Activated CD8-positive, alpha-beta memory T cell treated with anti-CD3 and anti-CD28 coated beads for 1 hour (primary cell): Measurements from ENCODE around the gene EHF.

ENCODE experiments used
- DNase-seq, 2 donors: peaks; one replicate each; pipeline ENCODE4 v3.0.0-alpha.2; 2020; ENCODE audit warnings: low read depth in 1 of 2; ENCODE audit errors: extremely low read depth in 1 of 2

Gene EHF

GRCh38 chr11:34601609-34602008 is 19.3 kb upstream of the EHF start:
- DNase-seq, result no peak

GRCh38 chr11:34602245-34602644 is 18.6 kb upstream of the EHF start:
- no peak for DNase-seq

GRCh38 chr11:34603129-34604001 is 17.5 kb upstream of the EHF start:
- no peak for DNase-seq

- no peak for DNase-seq
These were observed 16.7 kb upstream of the EHF start for GRCh38 chr11:34604145-34604544.

- no peak for DNase-seq
These were observed 16.0 kb upstream of the EHF start for GRCh38 chr11:34604911-34605310.

GRCh38 chr11:34605481-34606325 is 15.2 kb upstream of the EHF start:
- DNase-seq, result no peak

- DNase-seq, result no peak
These were observed 14.4 kb upstream of the EHF start for GRCh38 chr11:34606326-34607120.

GRCh38 chr11:34609187-34609751 is 11.6 kb upstream of the EHF start:
- DNase-seq, result no peak

GRCh38 chr11:34609850-34610249 is 11.0 kb upstream of the EHF start:
- DNase-seq, result no peak

- DNase-seq, result no peak
These were observed 10.4 kb upstream of the EHF start for GRCh38 chr11:34610324-34611041.

- no peak for DNase-seq
These were observed 7.9 kb upstream of the EHF start for GRCh38 chr11:34613015-34613414.

- DNase-seq, result no peak
These were observed 7.3 kb upstream of the EHF start for GRCh38 chr11:34613552-34614056.

GRCh38 chr11:34614344-34615104 is 6.4 kb upstream of the EHF start:
- no peak for DNase-seq

GRCh38 chr11:34616086-34616485 is 4.8 kb upstream of the EHF start:
- no peak for DNase-seq

- no peak for DNase-seq
These were observed 3.9 kb upstream of the EHF start for GRCh38 chr11:34616830-34617504.

- no peak for DNase-seq
These were observed 2.5 kb upstream of the EHF start for GRCh38 chr11:34618406-34618805.

GRCh38 chr11:34619062-34619516 is 1.8 kb upstream of the EHF start:
- DNase-seq, result no peak

- no peak for DNase-seq
These were observed 691 bp upstream of the EHF start for GRCh38 chr11:34620202-34620601.

GRCh38 chr11:34621876-34622275 is 983 bp downstream of the EHF start:
- no peak for DNase-seq
